GM19099 (cell line): ENCODE results near the gene ESRRA.
A peak's percentile ranks its signal among the peaks of the same experiment; 100 is the strongest.

ENCODE experiments used
- POLR2A ChIP-seq: IDR thresholded peaks from 3 replicates; pipeline ENCODE4 v1.6.1; 2011; ENCODE audit warnings: low read depth; ENCODE audit not compliant: insufficient read length; ENCODE audit errors: extremely low read depth

The ESRRA gene

DNA sequence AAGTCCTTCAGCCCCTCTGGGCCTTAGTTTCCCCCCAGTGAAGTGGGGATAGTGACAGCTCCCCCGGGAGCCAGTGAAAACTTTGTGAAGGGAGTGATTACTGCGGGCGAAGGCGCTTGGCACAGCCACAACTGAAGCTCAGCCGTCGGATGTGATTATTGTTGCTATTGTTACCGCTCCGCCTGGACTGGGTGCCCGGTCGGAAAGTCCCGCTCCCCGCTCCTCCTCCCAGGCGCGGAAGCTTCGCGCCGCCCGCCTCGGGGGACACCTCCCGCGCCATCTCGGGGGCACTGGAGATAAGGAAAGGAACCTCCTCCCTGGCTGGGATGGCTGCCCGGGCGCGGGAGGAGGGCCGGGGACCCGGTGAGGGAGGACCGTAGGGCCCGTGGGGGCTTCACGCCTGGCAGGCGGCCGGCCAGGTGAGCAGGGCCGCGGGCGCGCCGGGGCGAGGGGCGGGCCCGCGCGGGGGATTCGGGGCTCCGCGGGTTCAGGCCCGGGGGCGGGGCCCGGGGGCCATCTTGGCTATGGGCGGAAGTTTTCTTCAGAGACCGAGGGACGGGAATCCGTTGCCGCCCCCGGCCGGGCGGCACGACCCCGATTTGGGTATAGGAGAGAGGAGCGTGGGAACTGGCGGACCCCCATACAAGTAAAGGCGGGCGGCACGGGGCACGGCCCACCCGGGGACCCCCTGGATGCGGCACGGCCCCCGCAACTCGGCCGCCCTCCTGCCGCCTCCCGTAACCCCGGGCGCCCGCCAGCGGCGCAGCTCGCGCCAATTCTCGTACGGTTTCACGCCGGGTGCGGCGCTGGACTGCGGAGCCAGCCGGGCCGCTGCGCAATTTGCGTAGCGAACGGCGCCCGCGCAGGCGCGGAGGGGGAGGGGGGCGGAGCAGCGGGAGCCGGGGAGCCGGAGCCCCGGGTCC lies 20.1 kb upstream of the ESRRA start, which contains the start of gene GPR137:
TSS of gene GPR137 (plus strand) at position 887 of the 923 bp plus-strand sequence. CDS start 677 bp downstream, outside the sequence.
- TF ChIP-seq POLR2A: peak; percentile 63

DNA sequence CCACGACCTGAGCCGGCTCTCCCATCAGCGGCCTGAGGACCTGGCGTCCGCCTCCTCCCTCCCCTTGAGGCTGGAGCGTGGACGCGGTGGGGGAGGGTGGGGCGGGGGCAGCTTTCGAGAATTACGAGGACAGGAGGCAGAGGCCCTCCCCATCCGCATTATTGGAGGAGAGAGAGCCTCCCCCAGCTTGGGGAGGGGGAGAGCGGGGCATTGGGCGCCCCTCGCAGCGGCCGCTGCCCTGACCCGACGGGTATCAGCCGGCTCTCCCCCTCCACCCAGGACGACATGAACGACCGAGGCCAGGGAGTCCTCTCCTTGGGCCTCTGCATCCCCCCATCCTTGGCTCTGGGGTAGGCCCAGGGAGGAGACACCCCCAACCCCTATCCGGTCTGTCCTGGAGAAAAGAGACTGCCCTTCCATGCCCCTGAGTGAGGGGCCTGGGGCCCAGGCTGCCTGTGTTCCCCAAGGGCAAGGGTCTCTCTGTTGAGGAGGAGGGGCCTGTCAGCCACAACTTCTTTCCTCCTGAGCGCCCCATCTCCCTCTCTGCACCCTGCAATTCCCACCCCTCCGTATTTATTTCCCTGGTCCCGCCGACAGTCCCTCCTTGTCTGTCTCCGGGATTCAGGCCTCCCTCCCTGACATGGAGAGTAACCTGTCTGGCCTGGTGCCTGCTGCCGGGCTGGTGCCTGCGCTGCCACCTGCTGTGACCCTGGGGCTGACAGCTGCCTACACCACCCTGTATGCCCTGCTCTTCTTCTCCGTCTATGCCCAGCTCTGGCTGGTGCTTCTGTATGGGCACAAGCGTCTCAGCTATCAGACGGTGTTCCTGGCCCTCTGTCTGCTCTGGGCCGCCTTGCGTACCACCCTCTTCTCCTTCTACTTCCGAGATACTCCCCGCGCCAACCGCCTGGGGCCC lies 19.2 kb upstream of the ESRRA start:
- TF ChIP-seq POLR2A: no peak

DNA sequence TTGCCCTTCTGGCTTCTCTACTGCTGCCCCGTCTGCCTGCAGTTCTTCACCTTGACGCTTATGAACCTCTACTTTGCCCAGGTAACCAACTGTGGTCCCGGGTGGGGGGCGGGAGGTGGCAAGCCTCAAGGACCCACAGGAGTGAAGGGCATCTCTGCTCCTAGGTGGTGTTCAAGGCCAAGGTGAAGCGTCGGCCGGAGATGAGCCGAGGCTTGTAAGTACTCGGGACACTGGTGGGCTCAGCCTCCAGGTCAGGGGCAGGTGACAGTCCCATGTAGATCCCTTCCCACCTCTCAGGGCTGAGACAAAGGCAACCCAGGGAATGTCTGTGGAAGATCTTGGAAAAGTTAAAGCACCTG lies 18.5 kb upstream of the ESRRA start:
- TF ChIP-seq POLR2A: no peak

DNA sequence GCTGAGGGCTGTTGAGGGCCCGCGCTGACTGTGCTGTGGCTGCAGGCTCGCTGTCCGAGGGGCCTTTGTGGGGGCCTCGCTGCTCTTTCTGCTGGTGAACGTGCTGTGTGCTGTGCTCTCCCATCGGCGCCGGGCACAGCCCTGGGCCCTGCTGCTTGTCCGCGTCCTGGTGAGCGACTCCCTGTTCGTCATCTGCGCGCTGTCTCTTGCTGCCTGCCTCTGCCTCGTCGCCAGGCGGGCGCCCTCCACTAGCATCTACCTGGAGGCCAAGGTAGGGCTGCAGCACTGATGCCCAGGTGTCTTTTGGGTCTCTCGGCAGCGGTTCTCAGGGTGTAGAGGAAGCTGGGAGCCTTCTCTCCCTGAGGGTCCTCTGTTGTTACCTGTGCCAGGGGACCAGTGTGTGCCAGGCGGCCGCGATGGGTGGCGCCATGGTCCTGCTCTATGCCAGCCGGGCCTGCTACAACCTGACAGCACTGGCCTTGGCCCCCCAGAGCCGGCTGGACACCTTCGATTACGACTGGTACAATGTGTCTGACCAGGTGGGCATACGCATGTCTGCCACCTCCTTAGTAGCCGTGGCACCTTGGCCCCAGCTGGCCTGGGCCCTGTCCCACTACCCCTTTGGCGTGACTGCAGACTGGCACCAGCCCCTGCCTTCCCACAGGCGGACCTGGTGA lies 17.5 kb upstream of the ESRRA start:
- no peak for TF ChIP-seq POLR2A

DNA sequence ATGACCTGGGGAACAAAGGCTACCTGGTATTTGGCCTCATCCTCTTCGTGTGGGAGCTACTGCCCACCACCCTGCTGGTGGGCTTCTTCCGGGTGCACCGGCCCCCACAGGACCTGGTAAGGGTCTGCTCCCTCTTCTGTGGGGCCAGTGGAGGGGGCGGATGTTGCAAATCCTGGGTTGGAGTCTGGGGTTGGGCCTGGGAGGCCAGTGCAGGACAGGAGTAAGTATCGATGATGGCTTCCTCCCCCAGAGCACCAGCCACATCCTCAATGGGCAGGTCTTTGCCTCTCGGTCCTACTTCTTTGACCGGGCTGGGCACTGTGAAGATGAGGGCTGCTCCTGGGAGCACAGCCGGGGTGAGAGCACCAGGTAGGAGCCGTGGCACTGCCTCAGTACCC lies 17.0 kb upstream of the ESRRA start:
- TF ChIP-seq POLR2A: no peak

DNA sequence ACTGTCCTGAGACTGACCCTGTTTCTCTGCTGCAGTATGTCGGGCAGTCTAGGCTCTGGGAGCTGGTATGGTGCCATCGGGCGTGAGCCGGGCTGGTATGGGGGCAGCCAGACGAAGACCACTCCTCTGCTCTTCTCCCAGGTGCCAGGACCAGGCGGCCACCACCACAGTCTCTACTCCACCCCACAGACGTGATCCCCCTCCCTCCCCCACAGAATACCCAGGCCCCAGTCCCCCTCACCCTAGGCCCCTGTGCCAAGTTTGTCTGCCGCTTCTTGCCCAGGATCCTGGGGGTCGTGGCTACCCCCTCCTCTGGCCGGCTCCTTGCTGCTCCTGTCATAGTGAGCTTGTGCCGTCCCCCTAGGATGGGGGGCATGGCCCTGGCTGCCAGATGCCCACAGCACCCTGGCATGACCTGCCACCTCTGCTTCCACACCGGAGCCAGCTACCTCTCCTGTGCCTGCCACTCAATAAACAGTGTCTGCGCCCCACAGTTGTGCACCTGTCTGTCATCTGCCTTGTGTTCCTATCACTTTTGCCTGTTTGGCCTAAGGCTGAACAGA lies 16.2 kb upstream of the ESRRA start:
- no peak for TF ChIP-seq POLR2A

DNA sequence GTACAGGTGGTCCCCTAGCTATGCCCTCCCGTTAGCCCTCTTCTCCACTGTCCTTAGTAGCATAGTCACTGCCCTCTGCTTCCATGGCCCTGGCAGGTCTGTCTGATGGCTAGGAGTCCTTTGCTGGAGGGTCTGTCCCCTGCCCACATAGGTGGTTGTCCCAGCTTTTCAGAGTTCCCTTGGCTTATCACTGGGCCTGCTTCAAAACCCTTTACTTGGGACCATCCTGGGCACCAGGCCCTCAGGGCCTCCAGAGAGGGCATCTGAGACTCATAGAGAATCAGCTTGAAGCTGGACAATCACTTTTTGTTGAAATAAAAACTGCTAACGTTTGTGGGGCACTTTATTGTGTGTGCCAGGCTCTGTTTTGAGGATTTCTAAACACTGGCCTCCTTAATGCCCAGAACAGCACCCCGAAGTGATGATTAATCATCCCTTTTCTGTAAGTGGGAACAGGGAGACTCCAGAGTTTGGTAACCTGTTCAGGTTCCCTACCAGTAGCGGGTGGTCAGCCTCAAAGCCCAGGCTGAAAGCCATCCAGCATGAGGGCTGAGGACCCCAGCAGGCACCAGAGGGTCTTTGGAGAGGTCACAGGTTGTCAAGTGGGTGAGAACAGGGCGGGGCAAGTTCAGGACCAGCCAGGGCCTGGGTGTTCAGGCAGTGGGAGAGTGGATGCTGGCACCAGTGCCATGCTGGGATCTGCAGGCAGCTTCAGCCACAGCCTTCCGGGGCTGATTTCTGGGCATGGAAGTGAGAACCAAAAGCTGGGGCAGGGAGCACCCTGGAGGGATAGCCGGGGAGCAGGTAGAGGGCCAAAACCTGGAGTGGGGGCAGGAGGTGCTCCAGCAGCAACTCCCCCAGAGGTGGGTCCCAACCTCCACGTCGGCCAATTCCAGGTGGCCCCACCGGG lies 14.7 kb upstream of the ESRRA start:
- no peak for TF ChIP-seq POLR2A

DNA sequence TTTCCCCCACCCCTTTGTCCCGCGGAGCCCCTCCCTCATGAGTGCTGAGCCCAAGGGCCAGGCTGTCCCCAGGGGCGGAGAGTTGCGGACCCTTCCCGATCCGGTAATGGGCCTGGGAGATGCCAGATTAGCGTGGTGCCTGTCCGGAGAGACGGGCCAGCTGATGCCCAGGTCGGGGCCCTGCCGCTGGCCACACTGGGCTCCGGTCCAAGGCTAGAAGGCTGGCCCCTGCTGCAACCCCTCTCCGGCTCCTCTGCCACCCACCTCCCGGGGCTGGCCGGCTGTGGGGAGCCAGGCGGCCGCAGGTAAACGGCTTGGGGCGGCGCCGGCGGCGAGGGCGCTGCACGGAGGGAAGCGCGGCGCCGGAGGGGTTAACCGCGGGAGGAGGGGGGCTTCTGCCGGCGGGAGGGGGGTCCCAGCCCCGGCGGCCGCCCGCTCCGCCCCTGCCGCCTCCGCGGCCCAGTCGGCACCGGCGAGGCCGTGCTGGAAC lies 14.0 kb upstream of the ESRRA start, which contains the start of gene KCNK4:
TSS of gene KCNK4 (plus strand) at position 41 of the 490 bp plus-strand sequence. CDS start 1,717 bp downstream, outside the sequence.
- no peak for TF ChIP-seq POLR2A

DNA sequence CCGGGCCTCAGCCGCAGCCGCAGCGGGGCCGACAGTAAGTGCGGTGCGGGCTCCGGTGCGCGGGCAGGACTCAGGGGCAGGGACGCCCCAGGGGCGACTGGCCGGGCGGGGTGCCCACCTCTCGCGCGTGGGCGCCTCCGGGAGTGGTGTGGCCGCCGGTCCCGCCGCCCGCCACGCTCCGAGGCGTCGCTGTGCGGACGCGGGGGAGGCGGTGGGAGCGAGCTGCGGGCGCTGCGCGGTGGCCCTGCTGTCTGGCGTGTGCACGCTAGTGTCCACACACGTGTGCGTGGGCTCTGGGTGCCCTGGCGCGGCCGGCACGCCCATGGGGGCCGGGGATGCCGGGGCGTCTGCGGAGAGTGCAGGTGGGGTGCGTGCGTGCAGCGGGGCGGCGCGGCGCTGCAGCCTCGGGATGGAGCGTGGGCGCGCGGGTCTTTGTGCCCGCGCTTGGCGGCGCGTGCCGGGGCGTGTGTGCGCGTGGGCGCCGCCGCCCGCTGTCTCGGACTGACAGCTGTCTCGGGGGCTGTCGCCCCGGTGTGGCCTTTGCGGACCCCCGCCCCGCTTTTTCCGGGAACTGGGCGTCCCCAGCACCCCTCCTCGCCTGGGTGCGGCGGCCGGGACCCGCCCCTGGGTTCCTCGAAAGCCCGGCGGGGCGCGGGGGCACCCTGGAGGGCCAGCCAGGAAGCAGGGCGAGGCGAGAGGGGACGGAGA lies 13.4 kb upstream of the ESRRA start:
- no peak for TF ChIP-seq POLR2A

DNA sequence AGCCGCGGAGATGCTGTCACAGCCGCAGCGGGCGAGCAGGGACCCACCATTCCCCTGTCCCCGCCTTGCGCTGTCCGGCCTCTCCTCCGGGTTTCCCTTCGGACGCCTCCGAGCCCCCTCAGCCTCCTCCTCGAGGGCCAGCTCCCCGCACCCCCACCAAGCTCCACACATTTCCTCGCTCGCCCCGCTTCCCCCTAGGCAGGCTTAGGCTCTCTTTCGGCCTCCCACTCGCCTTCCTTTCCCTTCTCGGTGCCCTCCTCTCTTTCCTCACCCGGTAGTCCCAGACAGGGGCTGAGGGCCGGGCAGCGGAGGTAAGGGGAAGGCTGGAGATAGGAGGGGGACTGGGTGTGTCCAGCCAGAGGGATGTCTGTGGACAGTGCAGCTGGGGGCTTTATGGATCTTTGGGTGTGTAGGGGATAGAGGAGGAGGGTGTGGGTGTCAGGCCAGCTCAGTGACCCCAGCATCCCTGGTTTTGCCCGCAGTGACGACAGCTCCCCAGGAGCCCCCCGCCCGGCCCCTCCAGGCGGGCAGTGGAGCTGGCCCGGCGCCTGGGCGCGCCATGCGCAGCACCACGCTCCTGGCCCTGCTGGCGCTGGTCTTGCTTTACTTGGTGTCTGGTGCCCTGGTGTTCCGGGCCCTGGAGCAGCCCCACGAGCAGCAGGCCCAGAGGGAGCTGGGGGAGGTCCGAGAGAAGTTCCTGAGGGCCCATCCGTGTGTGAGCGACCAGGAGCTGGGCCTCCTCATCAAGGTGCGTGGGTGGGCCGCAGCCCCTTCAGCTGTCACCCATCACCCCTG lies 12.7 kb upstream of the ESRRA start:
- no peak for TF ChIP-seq POLR2A

DNA sequence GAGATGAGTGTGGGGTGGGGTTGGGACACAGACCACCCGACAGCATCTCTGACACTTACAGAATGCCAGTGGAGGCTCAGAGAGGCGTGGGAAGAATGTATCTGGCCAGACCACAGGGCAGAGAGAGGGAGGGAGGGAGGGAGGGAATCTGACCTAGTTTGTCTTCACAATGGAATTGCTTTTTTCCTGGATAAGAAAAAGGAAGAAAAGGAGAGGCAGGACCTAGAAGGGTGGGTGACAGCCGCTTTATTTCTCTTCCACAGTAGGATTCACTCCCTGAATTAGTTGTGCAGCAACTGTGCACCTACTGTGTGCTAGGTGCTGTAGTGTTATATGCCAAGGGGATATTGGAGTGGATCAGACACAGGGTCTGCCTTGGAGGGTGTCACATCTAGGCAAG lies 10.6 kb upstream of the ESRRA start:
- no peak for TF ChIP-seq POLR2A

DNA sequence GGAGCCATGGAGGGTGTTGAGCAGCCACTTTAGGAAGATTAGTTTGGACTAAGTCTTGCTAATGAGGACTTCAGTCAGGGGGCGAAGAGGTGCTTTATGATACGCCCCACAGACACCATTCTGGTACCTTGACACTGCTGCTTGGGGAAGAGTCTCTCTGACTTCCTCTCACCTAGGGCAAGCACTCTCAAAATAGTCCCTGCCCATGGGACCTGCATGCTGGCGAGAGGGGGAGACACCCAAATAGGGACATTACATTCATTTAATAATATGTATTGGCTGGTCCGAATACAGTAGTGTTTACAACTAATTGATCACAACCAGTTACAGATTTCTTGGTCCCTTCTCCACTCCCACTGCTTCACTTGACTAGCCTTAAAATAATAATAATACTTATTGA lies 9.6 kb upstream of the ESRRA start:
- TF ChIP-seq POLR2A: no peak

DNA sequence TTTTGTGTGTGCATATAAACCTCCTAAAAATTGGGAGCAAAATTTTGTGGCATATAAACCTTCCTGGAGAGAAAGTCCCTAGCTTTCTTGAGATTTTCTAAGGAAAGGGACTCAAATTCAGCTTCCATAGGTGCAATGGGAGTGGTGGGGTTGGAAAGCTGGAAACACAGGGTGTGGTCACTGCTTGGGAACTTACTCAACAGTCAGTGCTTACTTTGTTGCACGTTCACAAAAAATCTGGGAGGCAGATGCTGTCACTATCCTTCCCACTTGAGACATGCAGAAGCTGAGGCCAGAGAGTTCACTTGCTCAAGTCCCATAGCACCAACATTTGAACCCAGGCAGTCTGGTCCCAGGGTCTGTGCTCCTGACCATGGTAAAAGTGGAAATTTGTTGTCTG lies 9.1 kb upstream of the ESRRA start:
- TF ChIP-seq POLR2A: no peak
